Measurements from ENCODE around the gene HIVEP3.

HIVEP3 gene

GRCh38 chr1:41710980-41711379 is 207.7 kb downstream of the HIVEP3 start:
- Histone ChIP-seq H3K4me3 (ENCODE audit: low read length) (no peak overlapping the region), H3K9ac (ENCODE audit: low read length) (no peak overlapping the region)

GRCh38 chr1:41709873-41710272 is 208.8 kb downstream of the HIVEP3 start:
- Histone ChIP-seq H3K36me3 (ENCODE audit: control insufficient read depth, insufficient read depth, low read length) (no peaks in the 10 kb centered on the region), H3K4me1 (ENCODE audit: control insufficient read depth, insufficient read depth, low read length) (no peaks in the 10 kb centered on the region), H3K27me3 (ENCODE audit: control insufficient read depth, insufficient read depth, low read length) (no peaks in the 10 kb centered on the region), H3K9me3 (ENCODE audit: control insufficient read depth, low read length) (no peaks in the 10 kb centered on the region), H3K4me3 (ENCODE audit: low read length) (no peak overlapping the region), H3K9ac (ENCODE audit: low read length) (no peak overlapping the region)

More at GRCh38 chr1:41710980-41711379, 207.7 kb downstream of the HIVEP3 start:
- Histone ChIP-seq H3K27me3 (ENCODE audit: control insufficient read depth, insufficient read depth, low read length) (no peaks in the 10 kb centered on the region), H3K4me1 (ENCODE audit: control insufficient read depth, insufficient read depth, low read length) (no peaks in the 10 kb centered on the region), H3K9me3 (ENCODE audit: control insufficient read depth, low read length) (no peaks in the 10 kb centered on the region), H3K36me3 (ENCODE audit: control insufficient read depth, insufficient read depth, low read length) (no peaks in the 10 kb centered on the region)

- Histone ChIP-seq H3K36me3 (ENCODE audit: control insufficient read depth, insufficient read depth, low read length) (no peaks in the 10 kb centered on the region), H3K9me3 (ENCODE audit: control insufficient read depth, low read length) (no peaks in the 10 kb centered on the region), H3K9ac (ENCODE audit: low read length) (no peak overlapping the region), H3K4me3 (ENCODE audit: low read length) (no peak overlapping the region), H3K27me3 (ENCODE audit: control insufficient read depth, insufficient read depth, low read length) (no peaks in the 10 kb centered on the region), H3K4me1 (ENCODE audit: control insufficient read depth, insufficient read depth, low read length) (no peaks in the 10 kb centered on the region)
Observed at GRCh38 chr1:41709331-41709730, 209.4 kb downstream of the HIVEP3 start.

DNA sequence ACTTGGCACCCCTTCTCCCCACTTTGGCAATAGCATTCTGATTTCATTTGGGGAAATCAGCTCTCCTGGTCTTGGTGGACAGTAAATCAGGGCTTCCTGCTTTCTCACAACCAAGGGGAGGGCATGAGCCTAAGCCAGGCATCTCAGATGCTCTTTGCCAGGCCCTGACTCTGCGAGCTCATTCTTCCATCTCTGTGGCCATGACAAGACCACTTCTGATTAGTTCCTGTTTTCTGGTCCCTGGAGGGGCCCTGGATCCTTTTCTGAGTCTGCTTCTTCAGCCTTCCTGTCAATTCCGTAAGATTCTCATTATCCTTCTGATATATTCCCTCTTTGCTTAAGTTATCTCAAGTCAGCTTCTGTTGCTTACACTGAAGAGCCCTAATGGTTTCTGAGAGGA is 210.4 kb downstream of the HIVEP3 start:
- Histone ChIP-seq H3K4me1 (ENCODE audit: control insufficient read depth, insufficient read depth, low read length) (no peaks in the 10 kb centered on the region), H3K9ac (ENCODE audit: low read length) (no peak overlapping the region), H3K4me3 (ENCODE audit: low read length) (no peak overlapping the region), H3K27me3 (ENCODE audit: control insufficient read depth, insufficient read depth, low read length) (no peaks in the 10 kb centered on the region), H3K36me3 (ENCODE audit: control insufficient read depth, insufficient read depth, low read length) (no peaks in the 10 kb centered on the region), H3K9me3 (ENCODE audit: control insufficient read depth, low read length) (no peaks in the 10 kb centered on the region)

DNA sequence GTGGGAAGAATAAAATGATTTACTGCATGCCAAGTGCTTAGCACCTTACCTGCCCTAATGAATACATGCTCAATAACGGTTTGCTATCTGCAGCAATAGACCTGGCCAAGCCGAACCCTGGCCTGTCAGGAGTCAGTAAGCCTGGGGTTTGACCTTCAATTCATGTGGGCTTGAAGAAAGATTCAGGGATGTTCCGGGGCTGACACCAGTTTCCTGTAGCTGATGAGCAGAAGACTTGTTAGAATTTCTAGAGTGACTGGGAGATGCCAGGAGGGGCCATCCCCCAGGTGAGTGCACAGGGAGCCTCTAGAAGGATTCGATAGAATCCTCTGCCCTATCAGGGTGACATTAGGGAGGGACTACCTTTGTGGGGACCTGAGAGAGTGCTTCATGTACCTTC is 210.9 kb downstream of the HIVEP3 start:
- no peak overlapping the region for H3K4me3 ChIP-seq (ENCODE audit: low read length)
- H3K27me3 ChIP-seq (ENCODE audit: control insufficient read depth, insufficient read depth, low read length), result no peaks in the 10 kb centered on the region
- H3K9me3 ChIP-seq (ENCODE audit: control insufficient read depth, low read length), result no peaks in the 10 kb centered on the region
- H3K9ac ChIP-seq (ENCODE audit: low read length), result no peak overlapping the region
- H3K36me3 ChIP-seq (ENCODE audit: control insufficient read depth, insufficient read depth, low read length), result no peaks in the 10 kb centered on the region
- no peaks in the 10 kb centered on the region for H3K4me1 ChIP-seq (ENCODE audit: control insufficient read depth, insufficient read depth, low read length)

DNA sequence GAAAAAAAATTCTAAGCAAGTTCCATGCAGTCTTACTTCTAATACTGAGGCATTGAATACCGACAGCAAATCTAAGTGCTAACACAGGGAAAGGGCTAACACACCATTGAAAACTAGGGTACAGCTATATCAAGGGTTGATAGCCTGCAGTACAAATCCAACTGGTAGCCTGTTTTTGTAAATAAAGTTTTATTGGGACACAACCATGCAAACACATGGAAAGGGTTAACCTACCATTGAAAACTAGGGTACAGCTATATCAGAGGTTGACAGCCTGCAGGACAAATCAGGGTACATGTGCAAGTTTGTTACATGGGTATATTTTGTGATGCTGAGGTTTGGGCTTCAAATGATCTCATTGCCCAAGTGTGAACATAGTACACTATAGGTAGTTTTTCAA is 212.9 kb downstream of the HIVEP3 start:
- no peaks in the 10 kb centered on the region for H3K36me3 ChIP-seq (ENCODE audit: control insufficient read depth, insufficient read depth, low read length)
- H3K27me3 ChIP-seq (ENCODE audit: control insufficient read depth, insufficient read depth, low read length), result no peaks in the 10 kb centered on the region
- H3K9ac ChIP-seq (ENCODE audit: low read length), result no peak overlapping the region
- H3K4me1 ChIP-seq (ENCODE audit: control insufficient read depth, insufficient read depth, low read length), result no peaks in the 10 kb centered on the region
- H3K9me3 ChIP-seq (ENCODE audit: control insufficient read depth, low read length), result no peaks in the 10 kb centered on the region
- no peak overlapping the region for H3K4me3 ChIP-seq (ENCODE audit: low read length)

DNA sequence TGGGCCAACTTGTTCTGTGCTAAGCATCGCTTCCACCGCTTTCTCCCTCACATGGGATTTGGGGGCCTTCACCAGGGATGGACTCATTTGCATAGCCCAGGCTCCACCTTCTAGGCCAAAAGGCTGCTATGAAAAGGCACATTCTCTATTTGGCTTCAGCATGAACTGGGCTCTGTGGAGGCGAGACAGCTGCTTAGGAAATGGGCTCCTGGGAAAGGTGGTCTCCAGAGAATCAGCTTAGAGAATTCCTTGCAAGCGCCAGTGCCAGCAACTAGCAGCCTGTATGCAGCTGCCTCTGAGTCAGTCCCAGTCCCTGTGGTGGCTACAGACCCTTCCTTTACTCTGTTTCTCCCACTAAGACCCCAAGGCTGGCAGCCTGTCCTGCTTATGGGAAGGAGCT is 214.5 kb downstream of the HIVEP3 start:
- no peaks in the 10 kb centered on the region for H3K9me3 ChIP-seq (ENCODE audit: control insufficient read depth, low read length)
- no peaks in the 10 kb centered on the region for H3K4me1 ChIP-seq (ENCODE audit: control insufficient read depth, insufficient read depth, low read length)
- no peak overlapping the region for H3K4me3 ChIP-seq (ENCODE audit: low read length)
- no peak overlapping the region for H3K9ac ChIP-seq (ENCODE audit: low read length)
- no peaks in the 10 kb centered on the region for H3K27me3 ChIP-seq (ENCODE audit: control insufficient read depth, insufficient read depth, low read length)
- no peaks in the 10 kb centered on the region for H3K36me3 ChIP-seq (ENCODE audit: control insufficient read depth, insufficient read depth, low read length)

- H3K36me3 ChIP-seq (ENCODE audit: control insufficient read depth, insufficient read depth, low read length), result no peaks in the 10 kb centered on the region
- H3K27me3 ChIP-seq (ENCODE audit: control insufficient read depth, insufficient read depth, low read length), result no peaks in the 10 kb centered on the region
Observed at GRCh38 chr1:41702771-41703170, 216.0 kb downstream of the HIVEP3 start.

DNA sequence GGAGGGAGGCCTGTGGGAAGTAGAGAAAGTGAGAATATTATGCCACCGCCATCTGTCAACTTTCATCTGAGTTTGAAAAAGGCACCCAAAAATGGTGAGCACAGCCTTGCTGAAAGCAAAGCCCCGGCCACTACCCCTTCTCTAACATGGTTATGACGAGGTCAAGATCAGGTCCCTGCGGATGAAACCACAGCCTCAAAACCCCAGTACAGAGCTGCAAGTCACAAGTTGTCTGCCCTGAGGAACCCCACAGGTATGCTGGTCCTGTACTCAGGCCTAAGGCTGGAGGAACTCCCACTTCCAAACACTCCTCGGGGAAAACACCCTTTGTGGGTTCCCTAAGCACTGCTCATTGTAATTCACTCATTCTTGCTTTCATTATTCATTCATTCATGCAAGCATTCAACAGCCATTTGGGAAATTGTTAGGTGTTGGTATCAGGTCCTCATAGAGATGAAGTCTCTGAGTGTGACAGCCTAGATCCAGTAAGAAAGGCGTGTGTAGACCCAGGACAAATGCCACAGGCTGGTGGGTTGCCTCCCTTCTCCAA is 217.7 kb downstream of the HIVEP3 start:
- H3K4me3 ChIP-seq (ENCODE audit: low read length), result no peak overlapping the region
- H3K27me3 ChIP-seq (ENCODE audit: control insufficient read depth, insufficient read depth, low read length), result no peaks in the 10 kb centered on the region
- no peaks in the 10 kb centered on the region for H3K9me3 ChIP-seq (ENCODE audit: control insufficient read depth, low read length)
- H3K9ac ChIP-seq (ENCODE audit: low read length), result no peak overlapping the region
- no peaks in the 10 kb centered on the region for H3K36me3 ChIP-seq (ENCODE audit: control insufficient read depth, insufficient read depth, low read length)
- no peaks in the 10 kb centered on the region for H3K4me1 ChIP-seq (ENCODE audit: control insufficient read depth, insufficient read depth, low read length)

More at GRCh38 chr1:41702771-41703170, 216.0 kb downstream of the HIVEP3 start:
- no peaks in the 10 kb centered on the region for H3K9me3 ChIP-seq (ENCODE audit: control insufficient read depth, low read length)
- no peaks in the 10 kb centered on the region for H3K4me1 ChIP-seq (ENCODE audit: control insufficient read depth, insufficient read depth, low read length)
- no peak overlapping the region for H3K9ac ChIP-seq (ENCODE audit: low read length)
- no peak overlapping the region for H3K4me3 ChIP-seq (ENCODE audit: low read length)

GRCh38 chr1:41700581-41700980 is 218.1 kb downstream of the HIVEP3 start:
- Histone ChIP-seq H3K36me3 (ENCODE audit: control insufficient read depth, insufficient read depth, low read length) (no peaks in the 10 kb centered on the region), H3K4me3 (ENCODE audit: low read length) (no peak overlapping the region), H3K9ac (ENCODE audit: low read length) (no peak overlapping the region), H3K27me3 (ENCODE audit: control insufficient read depth, insufficient read depth, low read length) (no peaks in the 10 kb centered on the region), H3K4me1 (ENCODE audit: control insufficient read depth, insufficient read depth, low read length) (no peaks in the 10 kb centered on the region), H3K9me3 (ENCODE audit: control insufficient read depth, low read length) (no peaks in the 10 kb centered on the region)

DNA sequence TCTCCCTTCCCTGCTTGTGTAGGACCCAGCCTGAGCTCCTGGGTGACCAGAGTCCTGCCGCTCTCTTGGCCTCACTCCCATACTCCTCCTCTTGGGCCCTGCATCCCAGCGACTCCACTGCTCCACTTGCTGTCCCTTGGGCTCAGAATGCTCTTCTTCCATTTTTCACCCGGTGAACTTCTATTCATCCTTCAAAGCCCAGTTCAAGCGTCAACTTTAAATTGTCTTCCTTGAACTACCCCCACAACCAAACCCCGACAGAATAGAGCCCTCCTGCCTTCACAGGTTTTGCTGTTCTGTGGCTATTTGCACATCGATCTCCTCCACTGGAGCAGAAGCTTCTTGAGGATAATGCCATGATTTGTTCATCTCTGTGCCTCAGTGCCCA is 218.9 kb downstream of the HIVEP3 start:
- H3K4me3 ChIP-seq (ENCODE audit: low read length), result no peak overlapping the region

DNA sequence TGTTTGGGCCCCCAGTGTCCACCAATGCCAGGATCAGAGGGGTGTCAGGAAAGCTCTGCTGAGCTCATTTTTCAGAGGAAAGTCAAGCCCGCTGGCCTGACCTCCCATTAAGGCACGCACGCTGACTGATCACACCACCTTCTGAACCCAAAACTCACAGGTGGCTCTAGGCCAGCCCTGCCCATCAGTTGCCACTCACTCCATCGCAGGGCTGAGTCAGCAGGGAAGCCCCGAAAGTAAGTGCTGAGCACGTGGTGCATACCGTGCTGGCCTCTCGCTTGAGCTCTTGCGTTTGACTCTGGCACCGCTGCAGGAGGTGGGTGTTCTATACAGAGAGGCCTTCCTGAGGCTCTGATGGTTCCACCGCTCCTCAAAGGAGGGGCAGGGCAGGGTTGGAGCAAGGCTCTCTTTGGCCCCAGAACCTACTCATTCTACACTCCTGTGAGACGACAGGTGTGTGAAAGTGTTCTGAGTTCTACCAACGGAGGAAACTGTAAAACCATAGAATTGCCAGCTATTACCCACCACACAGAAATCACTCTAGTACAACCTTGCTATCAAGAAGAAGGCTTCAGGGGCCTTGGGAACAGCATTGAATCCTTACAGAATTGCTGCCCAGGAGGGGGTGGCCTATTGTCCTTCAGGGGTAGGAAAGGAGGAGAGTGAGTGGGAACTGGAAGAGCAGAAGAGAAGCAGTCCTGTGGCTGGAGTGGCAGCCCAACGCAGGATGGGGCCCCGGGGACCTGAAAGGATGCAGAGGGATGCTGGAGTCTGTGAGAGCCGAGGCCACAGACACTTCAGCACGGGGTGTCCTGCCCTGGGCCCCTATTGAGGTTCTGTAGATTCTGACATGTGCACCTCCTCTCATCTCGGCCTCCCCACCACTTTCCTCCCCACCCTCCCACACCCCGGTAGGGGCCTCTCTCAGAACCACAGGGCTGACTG is 219.5 kb downstream of the HIVEP3 start:
- no peaks in the 10 kb centered on the region for H3K36me3 ChIP-seq (ENCODE audit: control insufficient read depth, insufficient read depth, low read length)
- no peak overlapping the region for H3K9ac ChIP-seq (ENCODE audit: low read length)
- no peaks in the 10 kb centered on the region for H3K9me3 ChIP-seq (ENCODE audit: control insufficient read depth, low read length)
- H3K4me1 ChIP-seq (ENCODE audit: control insufficient read depth, insufficient read depth, low read length), result no peaks in the 10 kb centered on the region
- H3K27me3 ChIP-seq (ENCODE audit: control insufficient read depth, insufficient read depth, low read length), result no peaks in the 10 kb centered on the region
- no peak overlapping the region for H3K4me3 ChIP-seq (ENCODE audit: low read length)

More for the DNA sequence above, 218.9 kb downstream of the HIVEP3 start:
- no peaks in the 10 kb centered on the region for H3K4me1 ChIP-seq (ENCODE audit: control insufficient read depth, insufficient read depth, low read length)
- H3K9ac ChIP-seq (ENCODE audit: low read length), result no peak overlapping the region
- H3K27me3 ChIP-seq (ENCODE audit: control insufficient read depth, insufficient read depth, low read length), result no peaks in the 10 kb centered on the region
- H3K36me3 ChIP-seq (ENCODE audit: control insufficient read depth, insufficient read depth, low read length), result no peaks in the 10 kb centered on the region
- H3K9me3 ChIP-seq (ENCODE audit: control insufficient read depth, low read length), result no peaks in the 10 kb centered on the region

All from mucosa of stomach (tissue), 1 donor.